IMR-90 (cell line): ENCODE results near the gene RFK. TPM values are rescaled to one million over a fixed set of nuclear protein-coding genes. Genes with fewer than 3 reads are reported as not detected.

Experiments used
- ATAC-seq: fragments of 200-7000 bp; cut with Tn5 transposase; 2 replicates; pipeline ENCODE4 v1.9.1; 2020; ENCODE audit warnings: low read depth, mild to moderate bottlenecking, moderate library complexity
- BruUV-seq: library from RNA; stranded (reverse); fragments of 400-500 nt; replicated peaks from 2 replicates; lab custom pipeline; 2021; lab: Mats Ljungman, UMichigan
- CTCF ChIA-PET: fragments of 300-600 bp; formaldehyde crosslinking; extraction: SDS; loops from one replicate; lab custom pipeline; 2021; ENCODE audit warnings: antibody characterized with exemption; lab: Yijun Ruan, JAX
- POLR2A ChIA-PET: fragments of 300-600 bp; sonication (Branson Sonifier 250); formaldehyde crosslinking; loops from one replicate; lab custom pipeline; 2022; ENCODE audit warnings: antibody characterized with exemption; ENCODE audit not compliant: unreplicated experiment; lab: Charles Lee
- DNase-seq: peaks from one replicate; pipeline ENCODE4 v3.0.0; 2013
- H2AFZ ChIP-seq: replicated peaks from 2 replicates; pipeline ENCODE3; 2013; ENCODE audit warnings: low read length, mild to moderate bottlenecking; ENCODE audit not compliant: poor library complexity
- H2AK5ac ChIP-seq: 2 replicates; pipeline ENCODE4 v1.6.1; 2013; ENCODE audit warnings: low read depth, low read length, inconsistent platforms
- H2AK9ac ChIP-seq: replicated peaks from 2 replicates; pipeline ENCODE3; 2013; ENCODE audit warnings: mild to moderate bottlenecking, low read depth, low read length, moderate library complexity; ENCODE audit not compliant: poor library complexity
- H2BK120ac ChIP-seq: 2 replicates; pipeline ENCODE4 v1.6.1; 2013; ENCODE audit warnings: low read depth, low read length, inconsistent platforms
- H2BK15ac ChIP-seq: 3 replicates; pipeline ENCODE4 v1.6.1; 2013; ENCODE audit warnings: low read depth, low read length, inconsistent platforms
- H2BK20ac ChIP-seq: 2 replicates; pipeline ENCODE4 v1.6.1; 2013; ENCODE audit warnings: low read depth, mild to moderate bottlenecking, inconsistent platforms, low read length, moderate library complexity
- H2BK5ac ChIP-seq: 2 replicates; pipeline ENCODE4 v1.6.1; 2013; ENCODE audit warnings: mild to moderate bottlenecking, low read depth, low read length, inconsistent platforms; ENCODE audit not compliant: poor library complexity, severe bottlenecking
- H3K14ac ChIP-seq: replicated peaks from 2 replicates; pipeline ENCODE4 v1.6.1; 2013; ENCODE audit warnings: low read depth, low read length, inconsistent platforms
- H3K18ac ChIP-seq: 2 replicates; pipeline ENCODE4 v1.6.1; 2013; ENCODE audit warnings: low read depth, low read length, control low read depth
- H3K23ac ChIP-seq: 2 replicates; pipeline ENCODE4 v1.6.1; 2013; ENCODE audit warnings: low read depth, low read length, inconsistent platforms
- H3K27ac ChIP-seq: 2 replicates; pipeline ENCODE4 v1.5.1; 2013; ENCODE audit warnings: mild to moderate bottlenecking, control low read depth, low read length; ENCODE audit not compliant: insufficient read depth
- H3K27me3 ChIP-seq: 2 replicates; pipeline ENCODE4 v1.6.1; 2013; ENCODE audit warnings: low read length; ENCODE audit not compliant: control insufficient read depth, insufficient read depth
- H3K36me3 ChIP-seq: 2 replicates; pipeline ENCODE4 v1.6.1; 2013; ENCODE audit warnings: low read length, mixed read lengths; ENCODE audit not compliant: control insufficient read depth, insufficient read depth
- H3K4ac ChIP-seq: 2 replicates; pipeline ENCODE4 v1.6.1; 2013; ENCODE audit warnings: low read depth, low read length, inconsistent platforms
- H3K4me1 ChIP-seq: 2 replicates; pipeline ENCODE4 v1.6.1; 2013; ENCODE audit warnings: low read length, mixed read lengths; ENCODE audit not compliant: control insufficient read depth, insufficient read depth
- H3K4me2 ChIP-seq: 2 replicates; pipeline ENCODE4 v1.6.1; 2013; ENCODE audit warnings: low read depth, mild to moderate bottlenecking, control low read depth, low read length, moderate library complexity
- H3K4me3 ChIP-seq: 2 replicates; pipeline ENCODE4 v1.5.1; 2013; ENCODE audit warnings: low read depth, mild to moderate bottlenecking, control low read depth, low read length, moderate library complexity; ENCODE audit not compliant: insufficient read depth
- H3K56ac ChIP-seq: 2 replicates; pipeline ENCODE4 v1.6.1; 2013; ENCODE audit warnings: low read length, inconsistent platforms; ENCODE audit not compliant: insufficient read depth; ENCODE audit errors: extremely low read depth
- H3K79me1 ChIP-seq, 2 experiments: 2 replicates each; pipeline ENCODE4 v1.6.1; 2013; ENCODE audit warnings: low read length in 2 of 2, inconsistent platforms in 1 of 2, low read depth in 1 of 2
- H3K9ac ChIP-seq: 2 replicates; pipeline ENCODE4 v1.6.1; 2013; ENCODE audit warnings: low read depth, low read length, control low read depth
- H3K9me1 ChIP-seq: 2 replicates; pipeline ENCODE4 v1.6.1; 2013; ENCODE audit warnings: low read length, inconsistent platforms; ENCODE audit not compliant: insufficient read depth
- H3K9me3 ChIP-seq: 2 replicates; pipeline ENCODE4 v1.6.1; 2013; ENCODE audit warnings: low read length; ENCODE audit not compliant: control insufficient read depth, insufficient read depth
- H4K20me1 ChIP-seq: 2 replicates; pipeline ENCODE4 v1.6.1; 2013; ENCODE audit warnings: low read length, inconsistent platforms; ENCODE audit not compliant: insufficient read depth
- H4K5ac ChIP-seq: 2 replicates; pipeline ENCODE4 v1.6.1; 2013; ENCODE audit warnings: mild to moderate bottlenecking, low read depth, low read length, control low read depth
- H4K8ac ChIP-seq, 2 experiments: 2 replicates each; pipeline ENCODE4 v1.6.1; 2013; ENCODE audit warnings: low read depth in 2 of 2, low read length in 2 of 2, control low read depth in 1 of 2, inconsistent platforms in 1 of 2
- H4K91ac ChIP-seq: 2 replicates; pipeline ENCODE4 v1.6.1; 2013; ENCODE audit warnings: low read depth, low read length, inconsistent platforms; ENCODE audit not compliant: insufficient read depth
- BHLHE40 ChIP-seq: fragments of 150-350 bp; IDR thresholded peaks from 2 replicates; pipeline ENCODE4 v1.6.1; 2016; ENCODE audit warnings: mild to moderate bottlenecking, low read depth, low read length
- CHD1 ChIP-seq: IDR thresholded peaks from 2 replicates; pipeline ENCODE4 v1.6.1; 2012; ENCODE audit warnings: low read depth, low read length, improper control_type of control experiment
- CTCF ChIP-seq: conservative IDR thresholded peaks from 2 replicates; pipeline ENCODE4 v1.5.1; 2012; ENCODE audit warnings: mild to moderate bottlenecking, low read depth, low read length, improper control_type of control experiment
- ELK1 ChIP-seq: fragments of 150-350 bp; IDR thresholded peaks from 2 replicates; pipeline ENCODE4 v1.6.1; 2016; ENCODE audit warnings: low read depth, mild to moderate bottlenecking, low read length, moderate library complexity, borderline replicate concordance
- MAFK ChIP-seq: IDR thresholded peaks from 2 replicates; pipeline ENCODE4 v1.6.1; 2012; ENCODE audit warnings: low read depth, low read length, improper control_type of control experiment
- NFE2L2 ChIP-seq: fragments of 150-350 bp; IDR thresholded peaks from 2 replicates; pipeline ENCODE4 v1.6.1; 2016; ENCODE audit warnings: low read depth, mild to moderate bottlenecking, low read length
- RFX5 ChIP-seq: IDR thresholded peaks from 2 replicates; pipeline ENCODE4 v1.8.0; 2012; ENCODE audit warnings: low read depth, mild to moderate bottlenecking, low read length, moderate library complexity
- USF2 ChIP-seq: fragments of 150-350 bp; IDR thresholded peaks from 2 replicates; pipeline ENCODE4 v1.6.1; 2017; ENCODE audit warnings: mild to moderate bottlenecking, antibody characterized with exemption, low read length, low read depth
- WGBS, 2 experiments: methylation state at CpG; one replicate each; pipeline versions ENCODE4 v1.1.5 to v1.1.7; 2013; ENCODE audit warnings: missing lambda C conversion rate in 2 of 2; ENCODE audit not compliant: insufficient read length in 1 of 2; ENCODE audit errors: extremely low coverage in 2 of 2; 5-methylcytosine and 5-hydroxymethylcytosine counted together
- dilution Hi-C: fragments of 300-500 bp; cut with HindIII; formaldehyde crosslinking; loops from one replicate; pipeline ENCODE4 v1.14.3; 2018; ENCODE audit warnings: low sequenced_read_pairs; ENCODE audit not compliant: unreplicated experiment
- in situ Hi-C: fragments of 300-500 bp; cut with MboI; formaldehyde crosslinking; loops from 3 replicates; pipeline ENCODE4 v1.14.3; 2019; ENCODE audit warnings: low sequenced_read_pairs, inconsistent platforms, mixed read lengths
- intact Hi-C: fragments of 100-400 bp; cut with micrococcal nuclease; formaldehyde crosslinking; loops from 2 replicates; pipeline ENCODE4 v1.10.0; 2022
- polyA plus RNA-seq, 3 experiments: library from polyadenylated mRNA; depleted of rRNA; stranded (reverse); fragments of >200 nt; gene quantifications; 2 replicates each; pipeline ENCODE4 v1.2.3, GENCODE V29; 2012; ENCODE audit warnings: low replicate concordance in 1 of 3
- total RNA-seq: library from RNA; depleted of rRNA; stranded (reverse); fragments of >200 nt; gene quantifications from 2 replicates; pipeline ENCODE4 v1.2.3, GENCODE V29; 2012

Gene RFK
- total and polyA plus RNA-seq, 2 of the 4 experiments (the other 2 are of a cell fraction): 10.3 to 13.8 TPM

GRCh38 chr9:76417394-76417793 is 23.2 kb upstream of the RFK start:
- no peak overlapping the region for H2BK15ac ChIP-seq
- TF ChIP-seq MAFK (no peak), USF2 (no peak), CTCF (no peak), CHD1 (no peak), NFE2L2 (no peak), BHLHE40 (no peak), ELK1 (no peak), RFX5 (no peak)
- ChIA-PET POLR2A (no interaction called here), CTCF (interaction anchor here (1.1 kb wide), 1 partner anchor 288 kb away, joined by 3 read pairs; no protein-coding TSS in a partner anchor)
- H3K18ac ChIP-seq: no peak overlapping the region
- no peak overlapping the region for H3K4me2 ChIP-seq
- dilution Hi-C loops (no loop called here), intact Hi-C loops (no loop called here), in situ Hi-C loops (no loop called here)
- no peak overlapping the region for H2AFZ ChIP-seq
- H4K8ac ChIP-seq: no peak overlapping the region
- no peaks in the 10 kb centered on the region for H4K20me1 ChIP-seq
- no peak overlapping the region for H3K9ac ChIP-seq
- no peak overlapping the region for H2BK20ac ChIP-seq
- no peak overlapping the region for H3K14ac ChIP-seq
- no peak overlapping the region for H4K5ac ChIP-seq
- no peaks in the 10 kb centered on the region; the same call in 1 of the 2 replicates for H3K9me1 ChIP-seq
- no peak overlapping the region for H2AK5ac ChIP-seq
- no peak overlapping the region for H4K91ac ChIP-seq
- no CpG with 5 or more reads among the region's 1 CpG for WGBS, 2 experiments
- no peak overlapping the region for H3K56ac ChIP-seq
- H3K4ac ChIP-seq: no peak overlapping the region
- no peak for ATAC-seq
- H3K27me3 ChIP-seq: no peaks in the 10 kb centered on the region
- no peaks in the 10 kb centered on the region for H3K36me3 ChIP-seq
- no peaks in the 10 kb centered on the region for H3K79me1 ChIP-seq
- no peak overlapping the region for H3K4me3 ChIP-seq
- H2BK5ac ChIP-seq: no peak overlapping the region
- H3K9me3 ChIP-seq: no peaks in the 10 kb centered on the region; the same call in 1 of the 2 replicates
- no peak overlapping the region for H3K27ac ChIP-seq
- BruUV-seq: no TSS peak
- no peaks in the 10 kb centered on the region for H3K4me1 ChIP-seq
- no peak overlapping the region for H2BK120ac ChIP-seq
- no peak overlapping the region for H2AK9ac ChIP-seq
- H3K23ac ChIP-seq: no peak overlapping the region
- no peak for DNase-seq
